NCI-H1105 (cell line): ENCODE data around the gene BRICD5.

ENCODE experiments used
- DNase-seq: peaks from one replicate; lab custom pipeline; 2025; lab: John Stamatoyannopoulos, UW

The BRICD5 gene

GRCh38 chr16:2180962-2181923, 29.4 kb downstream of the BRICD5 start:
- no peak for DNase-seq

GRCh38 chr16:2180461-2180860, 30.2 kb downstream of the BRICD5 start:
- no peak for DNase-seq

GRCh38 chr16:2179576-2179975, 31.1 kb downstream of the BRICD5 start:
- DNase-seq, result no peak

GRCh38 chr16:2179107-2179501, 31.6 kb downstream of the BRICD5 start:
- DNase-seq, result no peak

DNA sequence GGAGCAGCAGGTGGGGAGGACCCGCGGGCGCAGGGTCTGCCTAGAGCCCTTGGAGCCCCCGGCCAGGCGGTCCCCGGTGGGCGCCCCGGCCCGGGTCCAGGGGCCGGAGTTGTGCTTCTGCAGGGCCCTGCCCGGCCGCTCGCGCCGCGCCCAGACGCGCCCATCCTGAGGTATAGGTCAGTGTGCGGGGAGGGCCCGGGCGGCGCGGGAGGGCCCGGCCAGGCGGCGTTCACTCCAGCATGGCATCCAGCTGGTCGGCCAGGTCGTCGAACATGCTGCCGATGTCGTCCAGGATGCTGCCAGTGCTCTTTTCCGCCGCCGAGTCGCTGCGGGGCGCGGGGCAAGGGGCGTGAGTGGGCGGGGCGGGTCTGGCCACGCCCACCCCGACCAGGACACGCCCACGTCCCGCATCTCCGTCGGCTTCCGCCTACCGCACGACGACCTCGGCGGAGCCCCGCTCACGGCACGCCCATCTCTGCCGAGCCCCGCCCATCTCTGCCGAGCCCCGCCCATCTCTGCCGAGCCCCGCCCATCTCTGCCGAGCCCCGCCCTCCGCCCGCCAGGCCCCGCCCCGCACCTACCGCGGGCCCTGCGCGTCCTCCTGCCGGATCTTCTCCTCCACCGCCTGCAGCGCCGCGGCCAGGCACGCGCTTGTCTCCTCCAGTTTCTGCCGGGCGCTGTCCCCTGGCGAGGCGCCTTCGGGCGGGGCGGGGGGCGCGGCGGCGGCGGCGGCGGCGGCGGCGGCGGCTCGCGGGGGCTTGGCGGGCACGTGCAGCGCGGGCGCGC, 32.1 kb downstream of the BRICD5 start:
- no peak for DNase-seq

GRCh38 chr16:2177561-2177960, 33.1 kb downstream of the BRICD5 start:
- no peak for DNase-seq

GRCh38 chr16:2177101-2177500, 33.6 kb downstream of the BRICD5 start:
- DNase-seq, result no peak

- no peak for DNase-seq
Observed at GRCh38 chr16:2176047-2176446, 34.6 kb downstream of the BRICD5 start.

DNA sequence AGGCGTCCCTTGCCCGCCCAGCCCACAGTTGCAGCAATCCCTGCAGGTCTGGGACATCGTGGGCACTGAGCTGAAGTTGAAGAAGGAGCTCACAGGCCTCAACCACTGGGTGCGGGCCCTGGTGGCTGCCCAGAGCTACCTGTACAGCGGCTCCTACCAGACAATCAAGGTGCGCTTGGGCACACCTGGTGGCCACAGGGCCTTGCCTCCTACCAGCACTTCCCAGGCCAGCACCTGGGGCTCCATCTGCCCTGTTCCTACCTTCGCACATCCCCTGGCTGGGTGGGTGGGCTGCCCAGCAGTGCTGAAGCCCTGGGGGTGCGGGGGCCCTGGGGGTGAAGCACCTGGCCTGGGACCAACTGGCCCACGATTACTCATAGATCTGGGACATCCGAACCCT, 35.2 kb downstream of the BRICD5 start:
- DNase-seq, result no peak

- DNase-seq, result no peak
Observed at GRCh38 chr16:2174396-2175131, 36.1 kb downstream of the BRICD5 start.

GRCh38 chr16:2173916-2174315, 36.7 kb downstream of the BRICD5 start:
- no peak for DNase-seq

DNA sequence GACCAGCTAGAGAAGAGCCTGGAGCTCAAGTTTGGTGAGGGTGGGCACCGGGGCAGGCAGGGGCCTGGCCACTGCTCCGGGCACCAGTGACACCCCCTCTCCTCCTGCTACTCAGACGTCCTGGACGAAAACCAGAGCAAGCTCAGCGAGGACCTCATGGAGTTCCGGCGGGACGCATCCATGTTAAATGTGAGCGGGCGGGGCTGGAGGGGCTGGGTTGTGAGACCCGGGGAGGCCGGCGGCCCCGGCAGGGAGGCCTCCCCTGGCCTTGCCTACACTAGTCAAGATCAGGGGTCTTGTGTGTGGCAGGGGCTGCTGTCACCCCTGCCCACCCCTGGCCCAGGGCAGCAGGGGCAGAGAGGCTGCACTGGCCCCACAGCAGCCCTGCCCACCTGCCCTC, 37.3 kb downstream of the BRICD5 start:
- DNase-seq, result no peak

DNA sequence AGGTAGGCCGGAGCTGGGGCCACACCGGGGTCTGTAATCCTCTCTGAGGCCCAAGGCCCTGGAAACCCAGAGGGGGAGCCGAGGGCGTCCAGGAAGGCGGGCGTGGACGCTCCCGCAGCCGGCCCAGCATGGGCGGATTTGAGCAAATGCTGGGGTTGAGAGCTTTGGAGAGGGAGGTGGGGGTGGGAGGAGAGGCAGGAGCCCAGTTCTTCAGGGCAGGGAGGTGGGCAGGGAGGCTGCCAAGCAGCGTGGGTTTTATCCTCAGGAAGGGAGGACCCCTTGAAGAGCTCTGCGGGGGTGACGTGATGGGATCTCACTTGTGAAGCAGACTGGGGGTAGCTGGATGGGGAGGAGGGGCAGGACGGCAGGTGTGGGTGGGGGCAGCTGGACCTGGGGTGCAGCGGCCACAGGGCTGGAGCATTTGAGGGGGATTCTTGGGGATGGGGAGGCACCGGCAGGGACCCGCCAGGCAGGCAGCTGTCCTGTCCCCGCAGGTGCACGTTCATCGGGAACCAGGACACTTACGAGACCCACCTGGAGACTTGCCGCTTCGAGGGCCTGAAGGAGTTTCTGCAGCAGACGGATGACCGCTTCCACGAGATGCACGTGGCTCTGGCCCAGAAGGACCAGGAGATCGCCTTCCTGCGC, 37.9 kb downstream of the BRICD5 start:
- no peak for DNase-seq

DNA sequence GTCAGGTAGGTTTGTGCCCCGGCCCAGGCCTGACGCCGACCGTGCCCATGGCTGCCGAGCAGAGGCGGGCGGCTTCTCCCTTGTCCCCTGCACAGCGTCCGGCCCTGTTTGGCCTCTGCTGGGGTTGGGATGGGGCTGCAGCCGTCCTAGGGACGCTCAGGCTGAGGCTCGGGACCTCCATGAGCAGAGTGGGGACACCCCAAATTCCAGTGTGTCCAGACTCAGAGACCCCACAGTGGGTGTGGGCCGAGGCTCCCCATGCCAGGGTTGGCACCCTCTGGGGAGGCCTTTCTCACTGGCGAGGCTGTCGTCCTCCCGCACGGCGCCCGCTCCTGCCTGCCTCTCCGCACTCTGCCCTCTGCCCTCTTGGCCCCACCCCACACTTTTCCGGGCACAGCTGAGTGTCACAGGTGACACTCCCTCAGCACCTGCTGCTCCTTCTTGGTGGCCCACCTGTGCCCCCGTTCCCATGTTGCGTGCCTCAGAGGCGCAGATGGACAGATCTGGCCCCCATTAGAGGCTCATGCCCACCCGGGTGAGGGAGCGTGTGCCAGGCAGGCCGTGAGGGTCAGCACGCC, 39.0 kb downstream of the BRICD5 start:
- no peak for DNase-seq

DNA sequence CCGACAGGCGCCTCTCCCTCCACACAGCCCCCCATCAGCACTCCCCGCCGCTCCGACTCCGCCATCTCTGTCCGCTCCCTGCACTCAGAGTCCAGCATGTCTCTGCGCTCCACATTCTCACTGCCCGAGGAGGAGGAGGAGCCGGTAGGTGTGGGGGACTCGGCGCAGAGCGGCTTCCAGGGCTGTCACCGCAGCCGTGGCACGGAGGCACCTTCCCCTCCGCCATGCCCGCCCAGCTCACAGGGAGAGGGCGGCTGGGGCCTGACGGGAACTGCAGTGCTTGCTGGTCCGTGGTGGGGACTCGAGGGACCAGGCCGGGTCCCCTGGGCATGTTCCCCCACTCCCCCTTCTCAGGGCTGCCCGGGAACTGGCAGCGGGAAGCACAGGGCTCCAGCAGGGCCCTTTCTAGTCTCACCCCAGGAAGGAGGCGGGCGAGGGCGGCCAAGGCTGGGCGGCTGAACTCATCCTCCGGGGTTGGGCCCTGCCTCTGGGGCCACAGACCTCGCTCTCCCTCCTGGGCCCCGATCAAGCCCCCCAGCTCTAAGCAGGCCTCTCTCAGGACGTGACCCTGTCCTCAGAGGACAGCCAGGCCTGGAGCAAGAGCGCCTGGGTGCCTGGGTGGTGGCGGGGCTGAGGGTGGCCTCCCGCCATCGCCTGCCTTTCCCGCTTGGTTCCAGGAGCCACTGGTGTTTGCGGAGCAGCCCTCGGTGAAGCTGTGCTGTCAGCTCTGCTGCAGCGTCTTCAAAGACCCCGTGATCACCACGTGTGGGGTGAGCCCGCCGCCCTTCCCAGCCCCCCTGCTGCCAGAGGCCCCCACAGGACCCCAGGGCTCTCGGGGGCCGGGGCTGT, 39.9 kb downstream of the BRICD5 start:
- DNase-seq, result no peak

DNA sequence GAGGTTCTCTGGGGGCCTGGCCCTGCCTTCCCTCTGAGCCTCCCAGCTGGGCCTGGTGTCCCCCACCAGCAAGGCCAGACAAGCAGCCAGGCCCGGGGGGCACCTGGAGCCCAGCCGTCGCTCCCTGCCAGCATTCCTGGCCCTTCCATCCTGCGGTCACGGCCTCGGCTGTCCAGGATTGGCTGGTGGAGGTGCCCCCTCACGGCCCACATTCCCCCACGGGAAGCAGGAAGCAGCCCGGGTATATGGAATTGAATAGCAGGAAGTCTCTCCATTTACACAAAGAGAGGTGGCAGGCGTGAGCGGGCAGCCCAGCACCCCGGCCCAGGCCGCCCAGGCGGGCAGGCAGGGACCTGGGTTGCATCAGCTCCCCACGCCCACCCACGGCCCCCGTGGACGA, 40.6 kb downstream of the BRICD5 start:
- no peak for DNase-seq

- no peak for DNase-seq
Observed at GRCh38 chr16:2167068-2167638, 43.5 kb downstream of the BRICD5 start.

DNA sequence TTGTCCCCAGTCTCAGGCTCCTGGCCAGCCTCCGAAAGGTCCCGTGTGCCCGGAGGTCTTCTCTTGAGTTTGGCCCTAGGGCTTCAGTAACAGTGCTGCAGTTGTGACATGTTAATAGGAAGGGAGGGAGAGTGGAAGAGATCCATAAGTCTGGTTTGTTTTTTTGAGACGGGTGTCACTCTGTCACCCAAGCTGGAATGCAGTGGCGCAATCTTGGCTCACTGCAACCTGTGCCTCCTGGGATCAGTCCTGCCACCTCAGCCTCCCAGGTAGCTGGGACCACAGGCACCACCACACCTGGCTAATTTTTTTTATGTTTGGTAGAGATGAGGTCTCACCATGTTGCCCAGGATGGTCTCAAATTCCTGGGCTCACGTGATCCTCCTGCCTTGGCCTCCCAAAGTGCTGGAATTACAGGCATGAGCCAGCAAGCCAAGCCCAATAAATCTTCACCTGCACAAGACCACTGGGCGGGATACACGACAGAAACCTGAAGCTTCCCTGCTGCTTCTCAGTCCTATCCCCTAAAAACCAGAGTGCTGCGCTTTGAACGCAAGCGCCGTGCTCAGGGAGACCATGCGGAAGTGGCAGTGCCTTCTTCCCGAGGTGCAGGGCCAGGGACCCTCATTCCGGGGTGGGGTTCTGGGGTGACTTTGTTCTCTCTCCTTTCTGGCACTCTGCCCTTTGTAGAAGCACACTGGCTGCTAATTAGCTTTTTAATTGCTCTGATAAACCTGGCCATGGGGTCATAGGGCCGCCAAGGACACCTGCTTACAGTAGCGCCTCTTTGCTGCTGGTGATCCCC, 44.2 kb downstream of the BRICD5 start:
- DNase-seq, result no peak

DNA sequence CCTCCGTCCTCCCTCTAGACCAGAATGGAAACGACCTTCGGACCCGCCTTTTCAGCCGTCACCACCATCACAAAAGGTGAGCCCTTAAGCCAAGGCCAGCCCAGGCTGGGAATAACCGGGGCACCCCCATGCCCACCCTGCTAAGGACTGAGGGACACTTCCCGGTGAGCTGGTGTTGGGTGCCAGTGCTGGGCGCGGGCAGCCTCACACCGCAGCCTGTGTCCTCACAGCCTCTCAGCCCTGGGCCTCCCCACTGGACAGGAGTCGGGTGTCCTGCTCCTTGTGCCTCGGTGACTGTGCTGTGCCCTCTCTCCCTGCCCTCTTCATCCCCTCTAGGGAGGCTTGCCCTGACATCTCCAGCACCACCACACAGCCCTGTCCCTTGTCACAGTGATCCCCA, 44.8 kb downstream of the BRICD5 start:
- DNase-seq, result no peak
